ENCODE data around the gene PCAT6.

PCAT6 gene

DNA sequence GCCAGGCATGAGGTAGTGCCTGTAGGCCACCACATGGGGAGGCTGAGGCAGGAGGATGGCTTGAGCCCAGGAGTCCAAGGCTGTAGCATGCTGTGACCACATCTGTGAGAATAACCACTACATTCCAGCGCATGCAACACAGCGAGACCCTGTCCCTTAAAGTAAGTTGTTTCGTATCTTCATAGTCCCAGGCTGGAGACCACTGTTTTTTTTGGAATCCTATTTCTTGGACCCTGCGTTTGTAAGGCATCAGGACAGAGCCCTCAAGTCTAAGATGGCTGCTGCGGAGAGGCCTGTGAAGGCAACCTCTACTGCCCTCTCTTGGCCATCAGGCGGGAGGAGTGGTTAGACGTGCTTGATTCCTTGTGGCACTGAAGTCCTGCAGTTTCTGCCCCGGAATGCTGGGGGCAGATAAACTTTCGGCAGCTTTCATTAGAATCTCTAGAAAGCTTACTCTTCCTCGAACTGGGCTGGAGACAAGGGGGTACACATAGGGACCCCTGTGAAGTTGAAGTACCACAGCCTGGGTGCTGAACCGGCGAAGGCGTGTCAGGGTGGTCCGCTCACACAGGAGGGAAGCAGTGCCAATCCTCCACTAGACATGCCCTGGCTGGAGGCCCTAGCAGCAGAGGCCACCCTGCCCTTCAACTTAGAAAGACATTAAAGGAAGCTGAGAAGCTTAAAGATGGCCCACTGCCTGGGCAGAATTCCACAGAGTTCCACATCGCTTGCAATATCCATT lies 41.6 kb downstream of the PCAT6 start:
- peak; percentile 1 for DNase-seq

DNA sequence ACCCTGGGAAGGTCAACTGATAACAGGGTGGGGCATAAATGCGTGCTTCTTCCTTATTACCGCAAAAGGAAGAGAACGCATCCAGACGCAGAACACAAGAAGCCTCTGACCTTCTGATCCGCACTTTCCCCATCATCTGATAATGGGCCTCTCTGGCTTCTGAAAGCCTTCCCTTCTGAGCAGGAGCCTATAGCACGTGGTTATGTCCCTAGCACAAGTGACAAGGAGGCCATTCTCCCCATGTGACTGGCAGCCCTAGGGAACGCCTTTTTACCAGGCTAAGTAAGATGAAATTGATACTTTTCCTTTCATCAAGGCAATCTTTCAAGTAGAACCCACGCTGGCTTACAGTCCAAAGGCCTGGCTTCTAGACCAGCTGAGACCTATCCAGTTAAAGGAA lies 44.0 kb downstream of the PCAT6 start:
- DNase-seq: no peak

DNA sequence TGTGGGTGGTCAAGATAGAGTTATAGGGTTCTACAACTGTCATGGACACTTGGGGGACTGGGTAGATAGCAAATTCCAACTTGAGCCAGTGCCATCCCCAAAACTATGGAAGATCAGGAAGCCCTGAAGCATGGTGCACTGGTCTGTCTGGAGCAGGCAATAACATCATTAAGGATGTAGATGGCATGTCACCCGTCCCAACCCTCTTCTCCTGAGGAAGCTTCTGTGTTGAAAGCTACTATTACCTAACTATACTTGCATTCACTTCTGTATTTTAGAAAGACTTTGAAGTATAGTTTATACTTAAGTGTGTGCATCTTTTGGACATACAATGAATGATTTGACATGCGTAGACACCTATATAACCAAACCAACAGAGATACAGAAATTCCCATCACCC lies 45.3 kb downstream of the PCAT6 start:
- no peak for DNase-seq

DNA sequence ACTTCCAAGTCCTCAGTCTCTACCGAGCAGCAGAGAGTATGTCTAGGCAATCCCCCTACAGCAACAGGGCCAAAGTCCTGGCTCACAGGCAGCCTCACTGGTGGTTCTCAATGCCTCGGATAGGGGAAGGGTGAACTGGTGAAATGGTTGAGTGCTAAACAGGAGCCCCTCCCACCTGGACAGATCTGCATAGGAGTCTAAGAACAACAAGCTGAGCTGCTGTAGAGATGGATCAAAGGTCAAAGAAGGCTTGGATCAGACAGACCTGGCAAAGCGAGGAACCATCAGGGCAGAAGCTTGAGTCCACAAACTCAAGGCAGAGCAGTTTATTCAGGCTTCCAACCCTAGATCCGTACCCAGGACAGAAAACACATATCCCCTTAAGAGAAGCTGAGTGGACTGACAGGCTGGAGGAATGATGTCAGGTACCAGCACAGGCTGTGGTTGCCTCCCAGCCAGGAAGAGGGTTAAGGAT lies 46.4 kb downstream of the PCAT6 start:
- DNase-seq: no peak

DNA sequence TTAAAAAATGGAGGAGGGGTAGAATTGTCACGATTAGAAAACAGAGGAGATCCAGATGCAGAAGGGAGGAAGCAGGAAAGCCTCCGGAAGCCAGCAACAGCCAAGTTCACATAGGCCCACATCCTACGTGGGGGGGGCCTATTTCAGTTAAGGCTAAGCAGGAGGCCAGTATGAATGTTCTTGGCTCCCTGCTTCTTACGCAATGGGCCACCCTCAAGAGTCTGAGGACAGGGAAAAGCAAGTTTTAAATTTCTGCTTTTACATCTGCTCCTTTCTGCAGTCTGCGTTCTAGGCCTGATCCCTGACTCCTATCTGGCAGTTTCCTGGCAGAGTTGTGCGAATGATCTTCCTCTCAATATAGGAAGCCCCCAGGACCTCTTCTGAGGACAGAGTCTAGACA lies 47.6 kb downstream of the PCAT6 start:
- DNase-seq: no peak

DNA sequence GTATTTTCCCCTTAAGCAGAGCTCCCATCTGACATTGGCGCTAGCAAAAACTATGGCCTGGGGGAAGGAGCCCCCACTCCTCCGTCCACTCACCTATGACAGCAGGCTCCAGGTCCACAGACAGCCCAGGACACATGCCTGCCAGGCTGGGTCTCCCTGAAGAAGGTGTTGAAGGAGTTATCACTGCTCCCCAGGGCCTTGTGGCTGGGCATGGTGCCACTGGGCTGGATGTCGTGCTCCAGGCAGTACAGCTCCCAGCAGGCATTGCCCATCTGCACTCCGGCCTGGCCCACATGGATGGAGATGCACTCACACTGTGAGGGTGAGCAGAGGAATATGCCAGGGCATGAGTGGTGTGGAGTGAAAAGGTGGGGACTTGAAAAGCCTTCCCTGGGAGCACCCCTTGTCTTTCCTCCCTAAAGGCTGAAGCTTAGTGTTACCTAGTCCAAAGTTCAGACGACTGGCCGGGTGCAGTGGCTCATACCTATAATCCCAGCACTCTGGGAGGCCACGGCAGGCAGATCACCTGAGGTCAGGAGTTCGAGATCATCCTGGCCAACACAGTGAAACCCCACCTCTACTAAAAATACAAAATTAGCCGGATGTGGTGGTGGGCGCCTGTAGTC lies 48.1 kb downstream of the PCAT6 start:
- no peak for DNase-seq

DNA sequence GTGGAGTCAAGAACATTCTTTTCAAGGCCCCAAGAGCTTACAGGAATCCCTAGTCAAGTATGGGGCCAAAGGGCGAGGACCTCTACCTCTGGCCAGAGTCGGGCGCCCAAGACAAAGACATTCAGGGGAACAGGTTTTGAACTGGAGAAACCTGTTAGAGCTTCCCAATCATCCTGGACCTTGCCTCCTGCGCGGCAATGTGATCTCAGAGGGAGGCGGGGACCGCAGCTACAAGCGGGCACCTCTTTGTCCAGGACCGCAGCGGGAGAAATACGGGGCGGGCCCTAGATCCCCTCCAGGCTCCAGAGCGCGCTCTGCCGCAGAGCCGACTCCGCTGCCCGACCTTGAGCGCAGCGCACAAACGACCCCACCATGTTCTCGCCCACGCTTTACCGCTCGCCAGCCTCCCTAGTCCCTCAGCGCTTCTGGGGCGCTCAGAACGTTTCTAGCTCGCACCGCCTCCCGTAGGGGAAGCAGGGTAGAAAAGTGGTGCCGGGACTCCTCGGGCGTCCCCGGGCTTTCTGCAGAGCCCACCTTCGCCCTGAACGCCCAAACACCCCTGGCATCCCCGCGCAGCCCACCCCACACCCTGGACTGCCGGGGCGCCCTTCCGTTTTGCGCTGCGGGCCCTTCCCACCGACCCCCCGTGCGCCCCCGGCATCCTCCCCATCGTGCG lies 50.1 kb downstream of the PCAT6 start:
- DNase-seq: peak; percentile 81
